ENCODE results near the gene ZNF468.
"Not testable (repeated sequence)": the region's sequence is repeated elsewhere in the genome, so short reads cannot be mapped to it uniquely, and the experiment has no call there.

- not testable (repeated sequence) for TF ChIP-seq TAF1 (IDR thresholded peaks at IDR 0.05; ENCODE audit: borderline replicate concordance, low read depth, low read length); POLR2A (IDR thresholded peaks at IDR 0.05; ENCODE audit: low read depth, low read length)
Observed at GRCh38 chr19:52833541-52833940, 23.9 kb downstream of the ZNF468 start.
